ENCODE data around the gene PEX7.

GRCh38 chr6:136963259-136963658, 140.9 kb downstream of the PEX7 start:
- no peak for TF ChIP-seq CTCF (IDR thresholded peaks at IDR 0.05; ENCODE audit: low read length)
- TF ChIP-seq EZH2phosphoT487 (IDR thresholded peaks at IDR 0.05; ENCODE audit: low read length): no peak
